Measurements from ENCODE around the gene NSD1.
"Not testable (repeated sequence)": the region's sequence is repeated elsewhere in the genome, so short reads cannot be mapped to it uniquely, and the experiment has no call there.

The NSD1 gene

GRCh38 chr5:177296581-177296980, 163.0 kb downstream of the NSD1 start:
- no peak for DNase-seq

- DNase-seq = no peak
These were observed 164.3 kb downstream of the NSD1 start for GRCh38 chr5:177297922-177298321.

- DNase-seq = no peak
These were observed 166.1 kb downstream of the NSD1 start for GRCh38 chr5:177299697-177300096.

GRCh38 chr5:177300236-177300880, 166.8 kb downstream of the NSD1 start:
- DNase-seq = peak; percentile 75

- DNase-seq = no peak
These were observed 167.4 kb downstream of the NSD1 start for GRCh38 chr5:177300951-177301350.

- DNase-seq = no peak
These were observed 168.1 kb downstream of the NSD1 start for GRCh38 chr5:177301503-177302165.

- no peak for DNase-seq
These were observed 169.0 kb downstream of the NSD1 start for GRCh38 chr5:177302354-177303110.

GRCh38 chr5:177303121-177303924, 169.8 kb downstream of the NSD1 start, which contains the start of the genes PRELID1 and RAB24:
Gene PRELID1 (plus strand): TSS chr5:177303799. CDS start chr5:177303986, 187 bp downstream.
Gene RAB24 (minus strand): TSS chr5:177303719. CDS start chr5:177303288, 431 bp downstream.
- DNase-seq = peak; percentile 89

- DNase-seq = no peak
These were observed 170.4 kb downstream of the NSD1 start for GRCh38 chr5:177303925-177304391.

GRCh38 chr5:177304392-177305119, 171.0 kb downstream of the NSD1 start:
- no peak for DNase-seq

GRCh38 chr5:177306103-177306640, 172.6 kb downstream of the NSD1 start:
- DNase-seq = not testable (repeated sequence)

GRCh38 chr5:177306674-177307543, 173.3 kb downstream of the NSD1 start:
- no peak for DNase-seq

GRCh38 chr5:177307544-177308363, 174.2 kb downstream of the NSD1 start:
- no peak for DNase-seq

- DNase-seq = no peak
These were observed 175.2 kb downstream of the NSD1 start for GRCh38 chr5:177308740-177309139.

- DNase-seq = peak; percentile 81
These were observed 176.0 kb downstream of the NSD1 start for GRCh38 chr5:177309351-177310191.

- DNase-seq = no peak
These were observed 176.8 kb downstream of the NSD1 start for GRCh38 chr5:177310332-177310731.

- peak; percentile 52 for DNase-seq
These were observed 177.3 kb downstream of the NSD1 start for GRCh38 chr5:177310757-177311391.

GRCh38 chr5:177311392-177311722, 177.8 kb downstream of the NSD1 start:
- no peak for DNase-seq
